A673 (cell line): ENCODE data around the gene MLST8. TPM values are rescaled to one million over a fixed set of nuclear protein-coding genes. Genes with fewer than 3 reads are reported as not detected.

Experiments used
- BruUV-seq: library from RNA; stranded (reverse); fragments of 400-500 nt; replicated peaks from 2 replicates; lab custom pipeline; 2021; lab: Mats Ljungman, UMichigan
- CTCF ChIA-PET: fragments of 300-600 bp; sonication (Branson Sonifier 250); formaldehyde crosslinking; loops from one replicate; lab custom pipeline; 2022; ENCODE audit warnings: antibody characterized with exemption; lab: Charles Lee
- POLR2A ChIA-PET: fragments of 300-600 bp; sonication (Branson Sonifier 250); formaldehyde crosslinking; loops from one replicate; lab custom pipeline; 2022; ENCODE audit warnings: antibody characterized with exemption; ENCODE audit not compliant: low non-redundant PET; lab: Charles Lee
- DNase-seq: peaks from one replicate; pipeline ENCODE4 v3.0.0-alpha.2; 2015; ENCODE audit warnings: low spot score
- H3K27ac ChIP-seq: fragments of 200-600 bp; sonication (generic); 2 replicates; pipeline ENCODE4 v1.5.1; 2016; ENCODE audit warnings: mixed run types, low read depth, mild to moderate bottlenecking, mixed read lengths, antibody characterized with exemption, low read length; ENCODE audit not compliant: poor library complexity, severe bottlenecking
- H3K27me3 ChIP-seq: fragments of 200-600 bp; sonication (generic); replicated peaks from 2 replicates; pipeline ENCODE4 v1.6.1; 2017; ENCODE audit warnings: mixed run types, low read depth, mild to moderate bottlenecking, mixed read lengths, antibody characterized with exemption, low read length; ENCODE audit not compliant: insufficient read depth, poor library complexity
- H3K36me3 ChIP-seq: fragments of 200-600 bp; sonication (generic); 2 replicates; pipeline ENCODE4 v1.6.1; 2016; ENCODE audit warnings: mixed run types, mild to moderate bottlenecking, mixed read lengths, antibody characterized with exemption, low read length; ENCODE audit not compliant: insufficient read depth, poor library complexity, severe bottlenecking
- H3K4me1 ChIP-seq: fragments of 200-600 bp; sonication (generic); 2 replicates; pipeline ENCODE4 v1.6.1; 2017; ENCODE audit warnings: mixed run types, mild to moderate bottlenecking, mixed read lengths, antibody characterized with exemption, low read length; ENCODE audit not compliant: insufficient read depth, poor library complexity, severe bottlenecking
- H3K4me3 ChIP-seq: fragments of 200-600 bp; sonication (generic); 2 replicates; pipeline ENCODE4 v1.5.1; 2016; ENCODE audit warnings: low read depth, mixed run types, mild to moderate bottlenecking, mixed read lengths, low read length; ENCODE audit not compliant: poor library complexity, severe bottlenecking
- H3K9me3 ChIP-seq: fragments of 200-600 bp; sonication (generic); 2 replicates; pipeline ENCODE4 v1.6.1; 2016; ENCODE audit warnings: mixed run types, low read depth, mild to moderate bottlenecking, mixed read lengths, antibody characterized with exemption, low read length; ENCODE audit not compliant: poor library complexity, severe bottlenecking
- CTCF ChIP-seq: fragments of 300-800, 200-600 bp; sonication (generic); conservative IDR thresholded peaks from 2 replicates; pipeline ENCODE4 v1.5.1; 2017; ENCODE audit warnings: low read depth, mild to moderate bottlenecking, antibody characterized with exemption, low read length, moderate library complexity, mixed read lengths
- EZH2 ChIP-seq: fragments of 200-600 bp; sonication (generic); IDR thresholded peaks from 2 replicates; pipeline ENCODE4 v1.6.1; 2017; ENCODE audit warnings: borderline replicate concordance, low read depth, mild to moderate bottlenecking, mixed read lengths, antibody characterized with exemption, low read length; ENCODE audit not compliant: poor library complexity, severe bottlenecking
- intact Hi-C: fragments of 100-400 bp; cut with micrococcal nuclease; formaldehyde crosslinking; loops from one replicate; pipeline ENCODE4 v1.10.0; 2022; ENCODE audit not compliant: unreplicated experiment
- total RNA-seq: library from RNA; stranded (reverse); gene quantifications from 2 replicates; pipeline ENCODE4 v1.2.3, GENCODE V29; 2021

Gene MLST8
- total RNA-seq, 1 experiment from 2014 or later = 58.3 TPM

- no peaks in the 10 kb centered on the region for H3K27me3 ChIP-seq
- intact Hi-C loops = no loop called here
- TF ChIP-seq EZH2 (no peak), CTCF (no peak)
- BruUV-seq = no TSS peak
- H3K36me3 ChIP-seq = peaks cover 29% of the 10 kb centered on the region
- POLR2A ChIA-PET = no interaction called here
- no peak for DNase-seq
- CTCF ChIA-PET = no interaction called here
- H3K4me3 ChIP-seq = no peak overlapping the region
- H3K27ac ChIP-seq = no peak overlapping the region
- no peaks in the 10 kb centered on the region for H3K4me1 ChIP-seq
- H3K9me3 ChIP-seq = no peaks in the 10 kb centered on the region
These were observed 29.8 kb upstream of the MLST8 start for GRCh38 chr16:2175454-2175853.

- no TSS peak for BruUV-seq
- H3K27me3 ChIP-seq = no peaks in the 10 kb centered on the region
These were observed 29.2 kb upstream of the MLST8 start for GRCh38 chr16:2176047-2176446.

GRCh38 chr16:2177101-2177500 lies 28.2 kb upstream of the MLST8 start:
- Histone ChIP-seq H3K27ac (no peak overlapping the region), H3K4me3 (no peak overlapping the region), H3K9me3 (no peaks in the 10 kb centered on the region), H3K36me3 (peaks cover 29% of the 10 kb centered on the region), H3K4me1 (no peaks in the 10 kb centered on the region), H3K27me3 (no peaks in the 10 kb centered on the region)
- TF ChIP-seq EZH2 = no peak
- TF ChIP-seq CTCF = no peak
- intact Hi-C loops = no loop called here
- BruUV-seq = no TSS peak
- CTCF ChIA-PET = no interaction called here
- no peak for DNase-seq
- POLR2A ChIA-PET = no interaction called here

More at GRCh38 chr16:2176047-2176446, 29.2 kb upstream of the MLST8 start:
- Histone ChIP-seq H3K4me3 (no peak overlapping the region), H3K36me3 (peaks cover 29% of the 10 kb centered on the region), H3K4me1 (no peaks in the 10 kb centered on the region), H3K27ac (no peak overlapping the region), H3K9me3 (no peaks in the 10 kb centered on the region)
- ChIA-PET CTCF (no interaction called here), POLR2A (no interaction called here)
- no peak for TF ChIP-seq EZH2
- no peak for TF ChIP-seq CTCF
- intact Hi-C loops = no loop called here
- DNase-seq = no peak
